BE2C (cell line): ENCODE data around the gene MAP4K5.

Source experiments
- DNase-seq: peaks from one replicate; pipeline ENCODE4 v3.0.0-alpha.2; 2020
- H3K27me3 ChIP-seq: fragments of 250-450 bp; sonication (Bioruptor Pico); 2 replicates; pipeline ENCODE4 v1.5.1; 2020; ENCODE audit warnings: mild to moderate bottlenecking
- H3K36me3 ChIP-seq: fragments of 250-450 bp; sonication (Bioruptor Pico); 2 replicates; pipeline ENCODE4 v1.5.1; 2020; ENCODE audit warnings: mild to moderate bottlenecking
- H3K4me1 ChIP-seq: fragments of 250-450 bp; sonication (Bioruptor Pico); 2 replicates; pipeline ENCODE4 v1.5.1; 2020
- H3K4me3 ChIP-seq: 2 replicates; pipeline ENCODE4 v1.5.1; 2011; ENCODE audit warnings: low read depth, low read length
- H3K9me3 ChIP-seq: fragments of 250-450 bp; sonication (Bioruptor Pico); 2 replicates; pipeline ENCODE4 v1.5.1; 2020
- TF ChIP-seq, protein P1 (sequence below): IDR thresholded peaks from 2 replicates; pipeline ENCODE4 v1.5.1; 2012; ENCODE audit warnings: mild to moderate bottlenecking, low read depth, low read length

The MAP4K5 gene

DNA sequence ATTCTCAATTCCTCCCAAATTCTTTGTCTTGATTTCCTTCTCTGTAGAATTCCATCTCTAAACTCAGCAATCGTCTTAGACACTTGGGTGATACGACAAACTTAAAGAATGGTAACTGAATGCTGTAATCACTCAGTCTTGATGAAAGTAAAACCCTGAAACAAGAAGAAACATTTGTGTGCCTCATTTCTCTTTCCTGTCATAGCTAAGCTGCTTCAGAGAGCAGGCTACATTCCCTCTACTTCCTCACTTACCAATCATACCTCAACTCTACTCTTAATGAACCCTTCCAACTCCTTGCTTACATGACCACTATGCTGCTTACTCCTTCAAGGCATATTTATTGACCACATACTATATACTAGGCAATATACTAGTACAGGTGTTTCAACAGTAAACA is 8.3 kb downstream of the MAP4K5 start:
- no peak for DNase-seq
- TF ChIP-seq, protein P1, sequence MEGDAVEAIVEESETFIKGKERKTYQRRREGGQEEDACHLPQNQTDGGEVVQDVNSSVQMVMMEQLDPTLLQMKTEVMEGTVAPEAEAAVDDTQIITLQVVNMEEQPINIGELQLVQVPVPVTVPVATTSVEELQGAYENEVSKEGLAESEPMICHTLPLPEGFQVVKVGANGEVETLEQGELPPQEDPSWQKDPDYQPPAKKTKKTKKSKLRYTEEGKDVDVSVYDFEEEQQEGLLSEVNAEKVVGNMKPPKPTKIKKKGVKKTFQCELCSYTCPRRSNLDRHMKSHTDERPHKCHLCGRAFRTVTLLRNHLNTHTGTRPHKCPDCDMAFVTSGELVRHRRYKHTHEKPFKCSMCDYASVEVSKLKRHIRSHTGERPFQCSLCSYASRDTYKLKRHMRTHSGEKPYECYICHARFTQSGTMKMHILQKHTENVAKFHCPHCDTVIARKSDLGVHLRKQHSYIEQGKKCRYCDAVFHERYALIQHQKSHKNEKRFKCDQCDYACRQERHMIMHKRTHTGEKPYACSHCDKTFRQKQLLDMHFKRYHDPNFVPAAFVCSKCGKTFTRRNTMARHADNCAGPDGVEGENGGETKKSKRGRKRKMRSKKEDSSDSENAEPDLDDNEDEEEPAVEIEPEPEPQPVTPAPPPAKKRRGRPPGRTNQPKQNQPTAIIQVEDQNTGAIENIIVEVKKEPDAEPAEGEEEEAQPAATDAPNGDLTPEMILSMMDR, result no peak

DNA sequence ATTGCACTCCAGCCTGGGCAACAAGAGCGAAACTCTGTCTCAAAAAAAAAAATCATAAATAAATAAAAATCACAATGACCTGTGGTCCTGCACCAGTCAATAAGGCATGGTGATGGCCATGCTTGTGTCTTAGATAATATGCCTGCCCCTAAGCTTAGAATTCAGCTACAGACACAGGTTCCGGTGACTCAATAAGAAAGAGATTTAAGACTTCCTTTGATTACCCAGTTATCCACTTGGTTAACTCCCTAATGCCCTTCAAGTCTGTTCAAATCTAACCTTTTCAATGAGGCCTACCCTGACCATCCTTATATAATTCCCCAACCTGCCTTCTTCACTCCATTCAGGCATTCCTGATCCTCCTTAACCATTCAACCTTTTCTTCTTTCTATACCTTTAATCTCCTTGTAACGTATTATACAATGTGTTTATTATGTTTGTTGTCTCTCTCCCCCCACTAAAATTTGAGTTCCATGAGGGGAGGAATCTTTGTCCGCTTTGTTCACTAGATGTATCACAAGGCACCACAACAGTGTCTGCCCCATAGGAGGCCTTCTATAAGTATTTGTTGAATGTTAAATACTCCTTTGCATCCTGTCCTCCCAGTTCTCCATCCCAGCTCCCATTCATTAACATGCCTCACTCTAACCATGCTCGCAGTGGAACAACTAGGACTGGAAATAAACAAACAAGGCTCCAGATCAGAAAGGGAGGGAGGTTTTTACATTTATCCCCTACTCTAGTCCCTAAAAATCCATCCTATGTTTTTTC is 8.9 kb downstream of the MAP4K5 start:
- peaks cover 6% of the 10 kb centered on the region for H3K4me1 ChIP-seq
- TF ChIP-seq, protein P1, result no peak
- H3K9me3 ChIP-seq, result no peaks in the 10 kb centered on the region
- no peak overlapping the region for H3K4me3 ChIP-seq
- peaks cover 3% of the 10 kb centered on the region; the same call in 1 of the 2 replicates for H3K36me3 ChIP-seq
- DNase-seq, result no peak
- no peaks in the 10 kb centered on the region for H3K27me3 ChIP-seq

More for the DNA sequence above, 8.3 kb downstream of the MAP4K5 start:
- Histone ChIP-seq H3K4me1 (peaks cover 6% of the 10 kb centered on the region), H3K9me3 (no peaks in the 10 kb centered on the region), H3K4me3 (no peak overlapping the region), H3K27me3 (no peaks in the 10 kb centered on the region), H3K36me3 (0 out of 2 replicates have a peak, but pooled peaks cover 3% of the 10 kb centered on the region)

DNA sequence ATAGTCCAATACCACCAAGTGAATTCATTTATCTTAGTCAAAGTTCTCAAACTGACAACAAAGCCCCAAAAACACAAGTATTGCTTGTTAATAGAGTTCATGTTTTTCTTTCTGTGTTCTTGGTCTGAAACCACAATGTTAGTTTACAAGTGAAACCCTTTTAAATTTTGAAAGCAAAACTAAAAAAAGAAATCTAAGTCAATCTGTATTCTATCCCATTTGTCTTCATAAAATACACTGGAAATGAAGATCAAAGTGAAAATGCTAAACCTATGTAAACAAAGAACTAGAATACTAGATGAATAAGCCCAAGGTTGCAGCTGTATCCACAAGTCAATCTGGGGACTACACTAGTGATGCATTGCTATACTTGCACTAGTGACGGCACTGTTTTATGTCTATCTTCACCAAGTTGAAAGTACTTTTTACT is 10.4 kb downstream of the MAP4K5 start:
- peaks cover 4% of the 10 kb centered on the region; the same call in 1 of the 2 replicates for H3K4me1 ChIP-seq
- no peak overlapping the region for H3K4me3 ChIP-seq
- peaks cover 6% of the 10 kb centered on the region for H3K36me3 ChIP-seq
- no peak for DNase-seq
- no peaks in the 10 kb centered on the region for H3K9me3 ChIP-seq
- TF ChIP-seq, protein P1, result no peak
- H3K27me3 ChIP-seq, result no peaks in the 10 kb centered on the region

DNA sequence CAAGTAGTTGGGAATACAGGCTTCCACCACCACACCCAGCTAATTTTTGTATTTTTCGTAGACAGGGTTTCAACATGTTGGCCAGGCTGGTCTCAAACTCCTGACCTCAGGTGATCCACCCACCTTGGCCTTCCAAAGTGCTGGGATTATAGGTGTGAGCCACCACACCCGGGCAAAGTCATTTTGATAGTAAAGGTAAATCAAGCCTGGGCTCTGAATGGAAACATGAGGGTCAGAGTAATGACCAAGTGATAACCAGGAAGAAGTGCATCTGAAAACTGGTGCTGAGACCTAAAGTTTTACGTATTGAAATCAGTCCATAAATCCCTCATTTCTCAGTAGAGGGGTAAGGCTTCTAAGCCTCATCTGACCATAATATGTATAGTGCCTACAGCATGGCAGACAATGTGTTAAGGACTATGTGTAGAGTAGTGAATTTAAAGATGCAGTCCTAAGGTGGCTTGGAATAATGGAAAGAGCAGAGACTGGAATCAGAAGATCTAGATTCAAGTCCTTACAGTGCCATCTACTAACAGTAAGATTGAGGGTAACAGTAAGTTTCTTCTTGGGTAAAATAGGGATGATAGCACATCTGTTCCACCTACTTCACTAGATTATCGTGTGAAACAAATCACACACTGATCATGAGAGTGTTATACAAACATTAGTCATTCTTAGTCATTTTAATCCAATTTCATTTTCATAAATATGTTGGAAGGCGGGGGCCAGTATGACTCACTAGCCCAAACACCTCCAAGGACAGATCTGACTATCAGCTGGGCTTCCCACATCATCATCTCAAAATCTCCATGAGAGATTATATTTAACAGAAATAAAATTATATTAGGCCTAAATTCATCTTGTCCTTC is 11.2 kb downstream of the MAP4K5 start:
- Histone ChIP-seq H3K4me3 (no peak overlapping the region), H3K27me3 (no peaks in the 10 kb centered on the region), H3K4me1 (peaks cover 4% of the 10 kb centered on the region; the same call in 1 of the 2 replicates), H3K36me3 (peaks cover 3% of the 10 kb centered on the region), H3K9me3 (no peaks in the 10 kb centered on the region)
- TF ChIP-seq, protein P1, result no peak
- no peak for DNase-seq

DNA sequence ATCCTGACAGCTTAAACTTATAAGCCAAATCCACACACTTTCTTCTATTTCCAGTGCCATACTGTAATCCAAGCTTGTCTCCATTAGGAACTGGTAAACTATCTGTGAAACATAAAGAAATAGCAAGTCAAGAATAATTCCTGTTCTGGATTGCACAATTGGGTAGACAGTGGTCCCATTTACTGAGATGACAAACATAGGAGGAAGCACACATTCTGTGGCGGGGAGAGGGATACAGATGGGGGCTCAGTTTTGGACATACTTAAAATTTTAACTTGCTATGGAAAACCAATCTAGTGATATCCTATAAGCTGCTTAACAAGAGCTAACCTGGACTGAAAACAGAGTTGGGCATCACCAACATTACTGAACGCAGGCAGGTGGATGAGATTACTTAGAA is 16.3 kb downstream of the MAP4K5 start:
- H3K36me3 ChIP-seq, result peaks cover 3% of the 10 kb centered on the region
- no peak for DNase-seq
- no peaks in the 10 kb centered on the region for H3K27me3 ChIP-seq
- no peak overlapping the region for H3K4me3 ChIP-seq
- H3K4me1 ChIP-seq, result no peaks in the 10 kb centered on the region
- TF ChIP-seq, protein P1, result no peak
- H3K9me3 ChIP-seq, result no peaks in the 10 kb centered on the region

DNA sequence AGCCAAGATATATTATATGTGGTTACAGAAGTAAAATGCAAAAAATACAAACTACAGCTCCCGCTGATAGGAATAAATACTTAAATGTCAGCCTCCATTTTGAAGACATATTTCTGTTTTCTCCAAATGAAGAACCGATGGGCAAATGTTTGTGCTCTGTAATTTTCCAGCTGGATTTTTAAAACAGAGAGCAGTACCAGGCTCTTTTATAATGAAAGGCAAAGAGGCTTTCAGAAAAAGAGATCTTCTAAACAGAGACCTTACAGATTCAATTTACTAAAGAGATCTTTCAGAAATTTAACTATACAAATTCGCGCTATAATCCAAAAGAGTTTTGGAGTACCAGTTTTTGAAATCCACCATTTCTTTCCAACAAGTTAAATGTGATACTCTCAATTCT is 19.9 kb downstream of the MAP4K5 start:
- no peaks in the 10 kb centered on the region for H3K4me1 ChIP-seq
- H3K4me3 ChIP-seq, result no peak overlapping the region
- no peaks in the 10 kb centered on the region; the same call in 1 of the 2 replicates for H3K36me3 ChIP-seq
- DNase-seq, result no peak
- no peaks in the 10 kb centered on the region for H3K9me3 ChIP-seq
- no peaks in the 10 kb centered on the region for H3K27me3 ChIP-seq
- TF ChIP-seq, protein P1, result no peak
